RPMI7951 (cell line): ENCODE data around the gene ITGB3. TPM values are rescaled to one million over a fixed set of nuclear protein-coding genes. Genes with fewer than 3 reads are reported as not detected.

Source experiments
- DNase-seq: peaks from one replicate; pipeline ENCODE4 v3.0.0-alpha.2; 2012; ENCODE audit warnings: low read depth
- total RNA-seq: library from RNA; depleted of rRNA; stranded (reverse); fragments of >200 nt; shearing (Covaris generic); gene quantifications from 2 replicates; pipeline ENCODE4 v1.2.3, GENCODE V29; 2014; rRNA removed

ITGB3 gene
- total RNA-seq, 1 experiment from 2014 or later: 19.7 TPM

- DNase-seq: no peak
Observed at GRCh38 chr17:47335101-47335936, 81.7 kb downstream of the ITGB3 start.

- DNase-seq: no peak
Observed at GRCh38 chr17:47338026-47338425, 84.4 kb downstream of the ITGB3 start.

GRCh38 chr17:47352848-47353247, 99.2 kb downstream of the ITGB3 start:
- DNase-seq: no peak

GRCh38 chr17:47358652-47359051, 105.0 kb downstream of the ITGB3 start:
- DNase-seq: no peak

Other genes starting within 250 kb of the ITGB3 start
- 78.6 and 109 TPM in 2 replicates for gene CDC27, start 64.5 kb upstream of the ITGB3 start, total RNA-seq
- not detected in 2 replicates for gene MYL4, start 44.5 kb upstream of the ITGB3 start, total RNA-seq
- 1.6 and 3.0 TPM in 2 replicates for gene EFCAB13, start 70.1 kb downstream of the ITGB3 start, total RNA-seq